NCI-H2081 treated with DMSO at 0.1 percent for 48 hours (cell line): ENCODE measurements around the gene COL4A4.

Experiments used
- DNase-seq: peaks from one replicate; lab custom pipeline; 2025; lab: John Stamatoyannopoulos, UW

The COL4A4 gene

DNA sequence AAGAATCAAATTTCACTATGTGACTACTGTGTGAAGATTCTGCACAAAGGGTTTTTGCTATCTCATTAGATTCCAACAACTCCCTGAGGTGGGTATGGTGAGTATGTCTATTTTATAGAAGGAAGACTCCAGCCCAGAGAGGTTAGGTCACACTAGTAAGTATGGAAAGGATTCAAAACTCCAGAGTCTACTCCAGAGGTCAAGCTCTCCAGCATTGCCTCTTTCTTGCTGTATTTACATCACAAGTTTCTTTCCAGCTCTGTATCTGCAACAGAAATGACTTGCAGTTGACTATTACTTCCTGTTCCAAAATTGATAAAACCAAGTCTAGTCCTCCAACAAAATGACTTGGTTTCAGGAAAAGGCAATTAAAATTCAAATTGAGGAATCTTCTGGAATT, 2.1 kb downstream of the COL4A4 start:
- DNase-seq = no peak

DNA sequence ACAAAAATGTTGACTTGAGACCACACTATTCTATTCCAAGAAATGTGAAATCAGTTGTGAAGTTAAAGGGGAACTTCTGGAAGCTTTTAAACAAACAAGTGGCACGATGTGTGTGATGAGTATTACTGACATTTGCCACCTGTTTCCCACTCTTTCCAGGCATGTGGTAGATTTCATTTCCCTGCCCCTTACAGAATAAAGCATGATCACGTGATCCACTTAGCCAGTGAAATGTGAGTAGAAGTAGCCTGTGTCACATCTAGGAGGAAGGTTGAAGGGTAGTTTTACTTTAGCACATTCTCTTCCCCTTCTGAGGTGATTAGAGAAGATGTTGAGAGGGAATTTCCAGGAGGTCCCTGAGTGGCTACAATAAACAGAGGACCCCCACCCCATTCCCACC, 3.8 kb downstream of the COL4A4 start:
- DNase-seq = no peak

DNA sequence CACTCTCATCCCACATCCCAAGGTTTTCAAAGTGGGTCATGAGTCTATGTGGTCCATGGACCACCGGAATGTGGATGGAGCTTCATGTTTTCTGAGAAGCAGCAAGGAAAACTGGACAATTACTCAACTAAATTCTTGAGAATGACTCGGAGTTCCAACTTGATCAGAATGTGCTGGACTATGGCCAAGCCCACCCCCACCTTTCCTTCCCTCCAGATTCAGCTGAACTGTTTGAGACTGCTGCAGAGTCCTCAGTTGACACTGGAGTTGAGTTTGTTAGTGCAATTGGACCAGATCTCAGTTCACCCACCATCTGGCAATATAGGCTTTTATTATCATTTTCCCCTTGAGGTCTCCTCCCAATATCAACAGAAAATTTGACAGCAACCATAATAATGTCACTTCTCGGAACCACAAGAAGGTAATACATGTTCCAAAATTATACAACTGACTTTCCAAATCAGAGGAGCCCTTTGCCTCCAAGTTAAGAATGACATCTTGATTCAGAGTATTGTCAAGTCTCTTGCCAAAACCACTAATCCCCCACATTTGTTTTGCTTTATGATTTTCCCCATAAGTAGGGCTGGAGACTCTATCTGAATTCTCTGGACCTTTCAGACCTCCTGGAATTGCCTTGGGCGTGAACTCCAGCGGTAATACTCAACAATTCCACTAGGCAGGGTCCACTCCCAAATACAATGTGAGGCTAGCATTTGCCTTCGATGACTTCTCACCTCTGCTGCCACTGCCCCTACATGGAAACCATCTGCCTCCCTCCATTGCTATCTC, 8.8 kb downstream of the COL4A4 start:
- DNase-seq = no peak

DNA sequence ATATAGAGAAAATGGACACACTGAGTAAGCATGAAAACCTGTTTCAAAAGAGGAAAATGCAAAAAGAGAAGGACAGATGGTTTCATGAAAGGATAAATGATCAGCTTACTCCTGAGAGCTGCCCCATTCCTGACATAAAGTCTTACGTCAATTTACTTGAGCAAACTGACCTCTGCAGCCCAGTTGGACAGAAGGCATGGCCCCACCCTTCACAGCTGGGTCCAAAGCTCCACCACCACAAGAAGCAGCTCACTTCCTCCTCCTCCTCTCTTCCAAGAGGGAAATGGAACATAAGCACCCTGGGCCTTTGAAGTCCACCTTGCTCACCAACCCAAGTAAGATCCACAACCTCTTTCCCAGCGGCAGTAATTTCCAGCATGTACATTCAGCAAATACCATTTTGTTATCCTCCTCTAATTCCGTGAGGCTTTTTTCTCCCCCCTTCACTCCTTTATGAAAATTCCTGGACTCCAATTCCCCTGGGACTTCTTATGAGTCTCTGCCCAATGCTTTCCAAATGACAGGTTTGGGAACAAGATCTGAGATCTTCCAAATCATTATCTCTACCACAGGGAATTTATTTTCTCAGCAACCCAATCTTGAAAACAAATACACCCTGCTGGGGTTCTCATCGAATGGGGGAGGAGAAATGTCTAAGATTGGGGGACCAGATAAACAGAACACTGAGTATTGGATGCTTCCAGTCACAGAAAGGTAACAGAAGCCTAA, 10.1 kb downstream of the COL4A4 start:
- DNase-seq = no peak

DNA sequence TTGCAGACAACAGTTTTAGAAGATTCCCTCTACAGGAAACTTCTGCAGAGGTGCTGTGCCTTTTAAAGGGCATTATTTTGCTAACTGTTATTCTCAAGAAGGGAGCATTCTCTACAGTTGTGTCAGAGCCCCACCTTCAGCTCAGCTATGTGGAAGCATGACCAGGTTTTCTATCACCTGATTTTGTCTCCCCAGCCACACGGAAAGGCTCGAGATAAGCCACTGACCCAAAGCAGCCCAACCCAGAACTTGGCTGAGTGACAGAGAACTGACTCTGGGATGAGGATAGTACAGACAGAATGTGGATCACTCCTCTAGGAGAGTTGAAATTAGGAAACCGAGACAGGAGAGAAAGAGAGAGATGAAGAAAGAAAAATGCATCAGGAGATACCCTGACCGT, 10.7 kb downstream of the COL4A4 start:
- DNase-seq = no peak

DNA sequence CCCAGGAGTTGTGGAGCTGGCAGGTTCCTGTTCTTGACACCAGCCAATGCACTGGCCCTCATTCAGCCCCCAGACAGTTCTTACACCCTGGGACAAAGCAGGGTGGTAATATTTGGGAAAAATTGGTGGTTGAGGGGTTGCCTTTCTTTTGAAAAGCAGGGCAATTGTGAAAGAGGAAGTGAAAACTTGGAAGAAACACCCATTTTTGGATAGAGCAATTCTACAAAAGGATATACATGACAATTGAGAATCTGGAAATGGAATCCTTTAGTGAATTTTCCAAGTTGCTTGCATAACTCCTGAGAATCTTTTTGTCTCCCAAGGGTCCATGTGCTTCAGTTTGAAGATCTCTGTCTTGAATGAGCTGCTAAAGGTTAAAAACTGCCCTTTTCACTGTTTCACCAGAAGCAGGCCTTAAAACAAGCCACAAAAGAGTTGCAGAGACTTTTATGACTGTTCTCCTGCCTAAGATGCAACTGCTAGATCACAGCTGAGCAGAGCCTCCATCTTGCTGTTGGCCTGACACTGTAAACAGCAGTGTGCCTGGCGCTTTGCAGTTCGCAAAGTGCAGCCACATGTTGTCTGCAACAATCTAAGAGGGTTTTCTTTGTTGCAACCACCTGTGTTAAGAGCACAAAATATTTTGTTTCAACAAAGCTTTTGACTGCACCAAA, 11.8 kb downstream of the COL4A4 start:
- DNase-seq = no peak

DNA sequence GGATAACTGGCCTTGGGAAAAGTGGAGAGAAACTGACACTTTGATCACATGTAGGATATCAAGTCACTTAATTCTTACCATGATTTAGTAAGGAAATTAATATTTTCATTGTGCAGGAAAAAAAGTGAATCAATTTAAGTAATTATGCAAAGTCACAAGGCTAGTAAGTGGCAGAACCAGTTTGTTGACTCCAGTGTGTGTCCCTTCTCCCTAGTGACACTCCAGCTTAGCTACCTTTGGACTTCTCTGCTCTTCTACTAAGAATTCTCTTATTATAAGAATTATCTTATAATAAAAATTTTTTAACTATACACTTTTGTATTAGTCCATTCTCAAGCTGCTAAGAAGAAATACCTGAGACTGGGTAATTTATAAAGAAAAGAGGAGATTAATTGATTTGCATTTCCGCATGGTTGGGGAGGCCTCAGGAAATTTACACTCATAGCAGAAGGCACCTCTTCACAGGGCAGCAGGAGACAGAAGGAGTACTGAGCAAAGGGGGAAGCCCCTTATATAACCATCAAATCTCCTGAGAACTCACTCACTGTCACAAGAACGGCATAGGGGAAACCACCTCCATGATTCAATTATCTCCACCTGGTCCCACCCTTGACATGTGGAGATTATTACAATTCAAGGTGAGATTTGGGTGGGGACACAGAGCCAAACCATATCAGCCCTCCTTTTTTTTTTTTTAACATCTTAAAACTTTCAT, 13.6 kb downstream of the COL4A4 start:
- DNase-seq = no peak

DNA sequence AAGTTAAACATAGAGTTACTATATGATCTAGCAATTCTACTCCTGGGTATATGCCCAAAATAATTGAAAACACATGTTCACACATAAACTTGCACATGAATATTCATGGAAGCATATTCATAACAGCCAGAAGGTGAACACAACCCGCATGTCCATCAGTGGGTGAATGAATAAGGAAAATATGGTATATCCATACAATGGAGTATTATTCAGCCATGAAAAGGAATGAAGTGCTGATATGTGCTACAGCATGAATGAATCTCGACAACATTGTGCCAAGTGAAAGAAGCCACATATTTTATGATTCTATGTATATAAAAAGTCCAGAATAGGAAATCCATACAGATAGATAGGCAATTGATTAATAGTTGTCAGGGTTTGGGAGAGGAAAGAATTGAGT, 15.9 kb downstream of the COL4A4 start:
- no peak for DNase-seq

DNA sequence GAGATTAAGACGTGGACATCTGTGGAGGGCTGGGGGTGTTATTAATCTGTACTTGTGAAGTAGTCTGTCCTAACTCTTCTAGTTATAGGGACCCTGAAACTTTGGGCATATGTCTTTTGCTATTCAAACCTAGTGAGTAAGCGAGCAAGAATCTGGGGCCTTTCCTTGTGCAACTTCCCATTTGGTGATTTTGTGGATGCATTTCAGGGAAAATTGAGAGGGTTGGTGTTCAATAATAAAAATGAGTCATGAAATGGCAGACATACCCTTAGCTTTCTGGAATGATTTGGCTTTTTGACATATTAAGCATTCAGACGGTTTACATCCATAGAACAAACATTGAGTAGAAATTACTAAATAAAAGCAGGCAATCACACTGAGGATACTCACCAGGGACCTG, 17.0 kb downstream of the COL4A4 start:
- no peak for DNase-seq

DNA sequence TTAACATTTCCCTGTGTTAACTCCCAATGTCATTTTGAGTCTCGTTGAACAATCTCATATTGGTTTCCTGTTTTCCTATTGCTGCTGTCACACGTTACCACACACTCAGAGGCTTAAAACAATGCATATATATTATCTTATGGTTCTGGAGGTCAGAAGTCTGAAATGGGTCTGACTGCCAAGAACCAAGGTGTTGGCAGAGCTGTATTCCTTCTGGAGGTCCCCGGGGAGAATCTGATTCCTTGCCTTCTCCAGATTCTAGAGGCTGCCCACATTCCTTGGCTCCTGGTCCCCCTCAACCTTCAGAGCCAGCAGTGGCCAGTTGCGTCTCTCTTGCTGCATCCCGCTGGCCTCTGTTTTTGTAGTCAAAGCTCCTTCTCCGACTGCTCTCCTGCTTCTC, 17.5 kb downstream of the COL4A4 start:
- DNase-seq = no peak

DNA sequence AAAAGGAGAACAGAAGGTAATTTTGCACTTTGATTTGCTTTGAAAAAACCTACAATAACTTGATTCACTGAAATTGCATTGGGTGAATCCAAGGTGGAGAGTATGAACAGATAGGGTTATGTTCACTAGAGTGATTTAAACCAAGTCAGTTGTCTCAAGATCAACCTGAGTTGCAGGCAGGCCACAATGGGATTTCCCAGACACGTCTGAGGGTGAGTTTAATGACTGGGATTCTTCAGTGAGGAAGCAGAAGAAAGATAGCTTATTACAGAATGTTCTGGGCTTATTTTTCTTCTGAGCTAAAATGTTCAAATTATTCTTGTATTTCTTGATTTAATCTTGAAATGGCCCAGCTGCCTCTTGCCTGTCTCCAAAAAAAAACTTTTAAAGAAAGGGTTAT, 20.1 kb downstream of the COL4A4 start:
- no peak for DNase-seq

DNA sequence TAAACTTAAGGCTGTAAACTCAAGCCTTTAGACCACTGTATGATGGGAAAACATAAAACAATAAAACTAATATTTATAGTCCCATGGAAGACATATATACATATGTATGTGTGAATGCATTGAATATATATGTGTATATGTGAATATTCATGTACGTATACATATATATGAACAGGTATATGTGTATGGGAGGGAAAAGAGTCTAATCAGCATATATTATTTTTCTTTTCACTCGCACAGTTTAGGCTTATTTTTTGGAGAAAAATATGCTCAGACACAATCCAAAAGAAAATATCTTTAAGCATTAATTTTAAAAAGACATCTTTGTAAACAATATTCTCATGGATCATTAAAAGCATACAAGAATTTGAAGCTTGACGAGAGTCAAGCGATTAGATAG, 22.7 kb downstream of the COL4A4 start:
- no peak for DNase-seq

DNA sequence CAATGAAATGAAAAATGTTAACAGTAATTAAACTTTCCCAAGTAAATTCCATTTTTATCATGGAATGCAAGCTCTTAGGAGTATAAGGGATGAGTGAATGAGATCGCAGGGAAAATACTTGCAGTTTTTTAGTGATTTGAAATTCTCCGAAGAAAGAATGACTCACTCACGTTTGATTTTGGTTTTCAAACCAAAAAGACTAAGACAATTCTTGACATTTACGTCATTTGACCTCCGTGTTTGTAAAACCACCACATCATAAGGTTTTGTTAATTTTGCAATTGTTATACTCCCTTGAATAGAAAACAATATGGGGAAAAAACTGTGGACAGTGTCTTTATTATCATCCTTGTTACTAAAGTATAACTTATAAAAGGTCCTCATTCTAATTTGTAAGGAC, 29.4 kb downstream of the COL4A4 start:
- DNase-seq = no peak

DNA sequence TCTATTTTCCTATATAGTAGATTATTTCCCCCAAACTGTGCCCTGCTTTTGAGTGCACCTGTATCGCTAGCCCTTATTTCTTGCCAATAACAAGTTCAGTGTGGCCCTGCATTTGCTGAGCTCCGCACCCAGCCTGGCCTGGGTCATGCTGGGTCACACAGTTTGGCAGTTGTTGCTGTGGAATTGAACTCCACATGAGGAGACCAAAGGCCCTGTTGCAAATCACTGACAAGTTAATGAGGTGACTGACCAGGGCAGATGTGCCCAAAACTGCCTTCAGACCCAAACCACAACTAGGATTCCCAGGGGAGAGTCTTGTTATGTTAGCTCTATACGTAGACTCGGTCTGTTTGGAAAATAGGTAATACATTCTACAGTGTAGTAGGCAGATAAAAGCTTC, 31.0 kb downstream of the COL4A4 start:
- no peak for DNase-seq

DNA sequence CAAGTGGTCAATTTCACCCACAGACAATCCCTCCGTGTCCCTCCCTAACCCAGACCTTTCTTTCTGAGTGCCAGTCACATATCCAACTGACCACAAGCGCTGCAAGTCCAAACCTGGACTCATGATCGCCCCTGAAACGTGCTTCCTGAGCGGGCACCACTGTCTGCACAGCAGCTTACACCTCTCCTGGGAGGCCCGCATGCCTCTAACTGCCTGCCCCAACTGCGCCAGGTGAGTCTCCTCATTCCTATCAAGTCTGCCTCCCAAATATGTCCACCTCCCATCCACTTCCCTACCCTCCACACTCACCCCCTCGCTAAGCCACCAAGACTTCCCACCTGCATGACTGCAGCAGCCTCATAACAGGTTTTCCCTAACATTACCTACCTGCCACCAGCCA, 33.4 kb downstream of the COL4A4 start:
- DNase-seq = no peak

DNA sequence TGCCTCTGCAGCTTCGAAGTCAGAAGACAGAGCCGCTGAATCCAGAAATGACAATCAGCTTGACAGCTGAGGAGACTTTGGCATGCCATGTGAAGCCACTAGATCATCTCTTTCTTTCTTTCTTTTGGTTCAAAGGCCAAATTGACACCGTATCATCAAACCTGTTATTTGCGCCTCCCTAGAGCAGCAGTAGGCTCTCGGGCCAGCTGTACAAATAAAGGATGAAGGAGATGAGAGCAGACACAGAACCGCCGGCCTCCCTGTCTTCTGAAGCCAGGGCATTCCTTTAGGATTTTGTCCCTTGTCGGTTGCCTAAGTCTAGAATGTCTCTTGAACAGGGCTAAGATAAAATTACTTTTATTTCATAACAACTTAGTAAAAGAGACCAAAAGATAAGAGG, 36.8 kb downstream of the COL4A4 start:
- DNase-seq = no peak

DNA sequence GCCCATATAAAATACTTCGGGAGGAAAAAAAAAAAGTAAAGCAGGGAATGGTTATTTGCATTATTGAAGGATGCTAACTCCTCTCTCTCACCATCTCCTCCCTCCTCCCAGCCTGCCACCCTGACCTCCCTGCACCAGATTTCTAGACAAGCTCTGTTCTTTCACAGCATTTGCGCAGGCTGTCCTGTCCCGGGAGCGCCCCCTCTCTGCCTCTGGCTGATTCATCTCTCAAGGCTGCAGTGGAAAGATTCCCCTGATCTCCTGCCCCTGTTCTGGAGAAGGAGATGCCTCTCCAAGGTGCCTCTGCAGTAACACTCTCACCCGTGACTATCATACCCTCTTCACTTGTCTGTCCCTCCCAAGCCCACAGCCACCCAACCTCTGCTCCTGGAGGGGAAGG, 38.5 kb downstream of the COL4A4 start:
- no peak for DNase-seq

DNA sequence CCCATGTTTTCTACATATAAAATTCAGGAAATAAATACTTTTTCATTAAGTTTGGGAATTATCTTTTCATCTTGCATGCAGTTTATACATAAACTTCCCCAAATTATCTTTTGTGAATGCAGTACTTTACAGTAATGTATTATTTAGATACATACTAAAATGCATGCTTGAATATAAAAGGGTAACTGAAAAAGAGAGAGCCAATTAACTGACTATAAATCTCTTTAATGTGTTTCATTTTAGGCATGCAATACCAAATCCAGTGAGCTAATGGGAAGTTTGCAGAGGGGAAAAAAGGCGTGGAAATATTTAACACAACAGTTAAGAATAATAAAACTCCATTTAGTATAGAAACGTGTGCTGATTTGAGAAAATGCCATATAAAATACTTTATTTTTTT, 39.2 kb downstream of the COL4A4 start:
- DNase-seq = no peak

DNA sequence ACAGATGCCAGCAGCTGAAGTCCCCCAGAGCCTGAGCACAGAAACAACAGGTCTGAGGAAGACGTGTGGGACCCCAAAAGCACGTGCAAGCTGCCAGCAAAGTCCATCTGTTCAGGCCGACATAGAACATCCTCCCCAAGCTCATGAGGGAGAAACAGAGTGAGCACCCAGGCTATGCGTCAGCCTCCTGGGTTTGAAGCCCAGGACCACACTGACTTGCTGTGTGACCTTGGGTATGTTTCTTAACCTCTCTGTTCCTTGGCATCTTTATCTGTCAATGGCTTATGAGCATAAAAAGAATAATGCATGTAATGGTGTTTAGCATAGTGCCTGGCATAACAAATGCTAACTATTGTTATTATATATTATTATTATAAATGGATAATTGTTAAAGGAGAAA, 40.3 kb downstream of the COL4A4 start:
- DNase-seq = no peak

DNA sequence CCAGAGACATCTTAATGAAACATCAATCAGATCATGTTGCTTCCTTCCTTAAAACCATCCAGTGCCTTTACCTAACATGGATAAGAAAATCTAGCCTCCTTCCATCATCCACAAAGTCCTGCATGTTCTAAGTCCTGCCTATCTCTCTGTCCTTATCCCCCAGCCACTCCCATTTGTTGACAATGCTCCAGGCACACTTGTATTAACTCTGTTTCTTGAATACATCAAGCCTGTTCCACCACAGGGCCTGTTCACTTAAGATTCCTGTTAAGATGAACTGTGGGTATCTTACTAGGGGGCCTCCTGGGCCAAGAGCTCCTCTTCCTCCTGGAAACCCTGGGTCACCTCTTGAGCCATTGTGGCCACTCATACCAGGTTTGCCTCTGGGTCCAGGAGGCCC, 45.7 kb downstream of the COL4A4 start:
- DNase-seq = no peak

DNA sequence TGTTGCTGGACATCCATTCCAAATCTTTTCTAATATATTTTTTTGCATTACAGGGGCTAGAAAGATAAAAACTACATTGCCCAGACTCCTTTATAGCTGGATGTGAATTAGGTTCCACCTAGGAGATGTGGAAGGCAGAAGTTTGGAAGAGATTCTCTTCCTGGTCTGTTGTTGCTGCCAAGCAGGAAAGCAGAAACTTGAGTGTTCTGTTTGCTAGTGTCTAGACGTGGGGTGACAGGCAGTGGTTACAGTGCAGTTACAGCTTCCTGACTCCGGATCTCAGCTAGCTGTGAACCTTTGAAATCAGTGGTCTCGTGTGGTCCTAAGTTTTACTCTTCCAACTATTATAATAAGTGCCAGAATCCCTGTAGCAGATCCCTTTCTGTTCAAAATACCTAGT, 46.2 kb downstream of the COL4A4 start:
- DNase-seq = no peak

DNA sequence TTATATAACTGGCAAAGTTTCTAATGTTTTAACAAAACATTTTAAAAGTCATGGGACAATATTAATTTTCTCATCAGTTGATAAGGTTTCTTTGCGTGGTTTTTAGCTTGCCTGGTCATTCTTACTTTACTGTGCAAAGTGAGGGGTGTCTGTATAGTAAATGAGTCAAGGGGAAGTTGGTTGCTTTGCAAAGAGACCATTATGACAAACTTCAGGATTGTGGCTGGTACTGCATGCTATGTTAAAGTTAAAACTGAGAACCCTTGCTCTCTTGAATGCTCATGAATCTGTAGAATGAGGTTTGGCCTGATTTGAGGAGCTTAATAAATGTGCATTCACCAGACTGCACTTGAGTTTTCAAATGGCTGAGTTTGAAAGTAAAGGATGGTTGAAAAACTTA, 47.0 kb downstream of the COL4A4 start:
- DNase-seq = no peak

DNA sequence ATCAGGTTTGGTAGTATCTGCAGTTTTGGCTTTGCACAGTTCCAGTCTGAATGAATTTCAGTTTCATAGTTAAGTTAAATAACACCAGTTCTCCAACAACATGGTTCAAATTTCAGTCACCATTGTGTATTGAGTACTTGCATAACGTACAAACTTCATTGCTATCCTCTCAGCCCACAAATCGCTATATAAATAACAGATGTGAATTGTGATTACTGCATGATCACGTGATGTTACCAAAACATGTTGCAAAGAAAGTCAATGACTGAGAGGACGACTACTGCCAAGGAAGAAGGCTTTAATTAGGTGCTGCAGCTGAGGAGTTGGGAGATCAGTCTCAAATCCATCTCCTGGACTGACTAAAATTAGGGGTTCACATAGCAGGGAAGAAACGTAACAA, 48.2 kb downstream of the COL4A4 start:
- no peak for DNase-seq
